HuH-7 (cell line): ENCODE data around the gene GALNT12.

Experiments
- DNase-seq: peaks from one replicate; pipeline ENCODE4 v3.0.0; 2011; ENCODE audit warnings: low spot score

GALNT12 gene

DNA sequence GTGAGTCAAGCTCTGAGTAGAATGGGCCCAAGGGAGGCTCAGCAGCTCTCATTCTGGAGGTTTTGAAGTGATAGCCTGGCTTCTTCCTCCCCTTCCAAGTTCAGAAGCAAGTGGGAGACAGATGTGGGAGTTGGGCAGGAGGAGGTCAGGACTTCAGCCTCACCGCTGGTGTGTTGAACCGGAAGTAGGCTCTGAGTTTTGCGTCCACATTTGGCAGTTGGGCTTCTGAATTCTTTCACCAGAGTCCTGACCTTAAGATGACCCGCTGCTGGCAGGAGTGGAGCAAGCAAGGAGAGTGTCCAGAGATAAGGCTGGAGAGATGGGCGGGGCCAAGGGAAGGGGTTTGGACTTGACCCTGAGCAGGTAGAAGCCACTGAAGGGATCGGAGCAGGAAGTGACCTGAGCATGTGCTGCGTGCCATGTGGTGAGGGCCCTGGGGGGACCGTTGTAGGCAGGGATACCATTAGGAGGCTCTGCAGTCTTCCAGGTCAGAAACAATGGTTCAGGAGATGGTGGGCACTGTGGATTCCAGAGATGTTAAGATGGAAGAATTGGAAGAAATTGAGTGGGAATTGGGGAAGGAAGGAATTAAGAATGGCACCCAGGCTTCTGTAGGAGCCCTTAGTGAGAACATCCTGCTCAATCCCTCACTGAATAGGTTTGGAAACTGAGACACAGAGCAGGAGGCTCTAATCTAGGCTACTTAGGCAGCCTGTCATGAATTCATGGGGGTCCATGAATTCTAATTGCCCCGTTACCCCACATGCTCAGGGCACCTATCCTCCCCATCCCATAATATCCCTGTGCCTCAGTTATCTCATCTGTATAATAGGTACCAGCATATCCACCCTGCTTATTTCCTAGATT lies 25.9 kb downstream of the GALNT12 start:
- DNase-seq = no peak

DNA sequence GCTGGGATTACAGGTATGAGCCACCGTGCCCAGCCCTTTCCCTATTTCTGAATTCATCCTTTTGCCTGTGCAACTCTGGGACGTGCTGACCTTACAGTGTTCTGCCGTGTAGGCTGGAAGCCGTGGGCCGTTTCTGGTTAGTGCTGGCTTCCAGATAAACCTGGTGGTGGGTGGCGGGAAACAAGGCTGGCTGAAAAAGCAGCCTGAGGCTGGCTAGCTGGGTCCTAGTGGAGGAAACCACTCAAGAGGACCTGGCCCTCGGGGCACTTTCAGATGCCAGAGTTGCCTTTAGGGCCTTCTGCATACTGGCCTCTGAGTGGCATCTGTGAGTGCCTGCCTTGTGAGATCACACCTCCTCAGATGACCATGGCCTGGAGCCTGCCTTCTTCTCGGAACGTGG lies 26.9 kb downstream of the GALNT12 start:
- DNase-seq = no peak

DNA sequence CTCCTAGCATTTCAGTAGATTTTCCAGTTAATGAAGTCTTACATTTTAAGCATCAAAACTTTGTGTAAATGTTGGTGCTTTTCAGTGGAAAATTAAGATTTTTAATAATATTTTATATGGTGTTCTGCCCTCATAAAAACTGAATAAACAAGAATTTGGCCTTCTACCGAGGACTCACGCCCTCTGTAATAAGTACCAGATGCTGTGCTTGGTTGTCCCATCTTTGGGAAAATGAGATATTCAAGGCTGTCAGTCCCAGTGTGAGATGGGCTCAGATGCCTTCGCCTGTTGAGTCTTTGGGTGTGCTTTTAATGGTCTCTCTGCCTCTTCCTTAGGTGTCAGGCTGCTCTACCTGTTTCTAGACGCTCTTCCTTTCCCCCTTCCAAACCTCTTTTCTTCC lies 28.7 kb downstream of the GALNT12 start:
- DNase-seq = no peak

DNA sequence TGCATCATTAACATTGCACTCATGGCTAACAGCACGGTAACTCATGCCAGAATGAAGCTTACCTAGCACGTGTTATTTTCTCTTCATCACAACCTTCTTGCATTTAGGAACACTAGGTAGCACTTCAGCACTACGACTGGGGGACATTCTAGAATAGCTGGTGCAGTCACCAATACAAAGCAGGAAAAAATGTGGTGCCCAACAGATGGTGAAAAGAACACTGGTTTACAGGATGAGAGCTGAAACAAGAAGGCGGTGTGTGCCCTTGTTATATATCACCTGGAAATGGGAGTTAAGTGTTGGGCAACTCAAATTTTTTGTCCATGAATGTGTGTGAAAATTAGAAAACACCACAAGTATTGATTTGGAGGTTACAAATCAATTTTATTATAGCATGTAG lies 30.0 kb downstream of the GALNT12 start:
- DNase-seq = no peak

DNA sequence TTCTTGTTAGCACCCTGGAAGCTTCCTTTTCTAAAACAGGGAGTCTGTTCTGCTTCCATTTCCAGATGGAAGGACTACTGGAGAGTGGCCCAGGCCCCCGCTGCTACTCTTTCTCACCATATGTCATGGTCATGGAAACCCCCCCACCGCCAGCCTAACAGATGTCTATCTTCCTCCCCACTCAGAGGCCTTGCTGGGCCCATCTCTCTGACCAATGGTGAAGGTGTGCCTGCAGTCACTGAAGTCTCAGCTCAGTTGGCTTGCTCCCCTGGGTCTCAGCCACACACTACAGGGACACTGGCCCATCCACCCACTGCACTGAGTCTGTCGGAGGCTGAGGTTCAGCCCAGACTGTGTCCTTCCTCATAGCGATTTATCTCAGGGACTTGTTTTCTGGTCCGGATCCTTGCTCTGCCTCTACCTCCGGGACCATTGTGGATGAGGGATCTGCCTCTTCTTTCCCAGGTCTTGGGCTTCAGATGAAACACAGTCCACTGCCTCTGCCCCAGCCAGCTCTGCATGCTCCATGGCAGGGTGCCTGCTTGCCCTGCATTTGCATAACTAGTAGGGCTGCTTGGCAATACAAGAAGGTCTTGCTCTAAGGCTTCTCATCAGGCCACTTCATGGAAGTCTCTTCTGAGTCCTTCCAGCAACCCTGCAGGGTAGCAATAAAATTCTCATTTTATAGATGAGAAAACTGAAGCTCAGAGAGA lies 30.8 kb downstream of the GALNT12 start:
- DNase-seq = no peak

DNA sequence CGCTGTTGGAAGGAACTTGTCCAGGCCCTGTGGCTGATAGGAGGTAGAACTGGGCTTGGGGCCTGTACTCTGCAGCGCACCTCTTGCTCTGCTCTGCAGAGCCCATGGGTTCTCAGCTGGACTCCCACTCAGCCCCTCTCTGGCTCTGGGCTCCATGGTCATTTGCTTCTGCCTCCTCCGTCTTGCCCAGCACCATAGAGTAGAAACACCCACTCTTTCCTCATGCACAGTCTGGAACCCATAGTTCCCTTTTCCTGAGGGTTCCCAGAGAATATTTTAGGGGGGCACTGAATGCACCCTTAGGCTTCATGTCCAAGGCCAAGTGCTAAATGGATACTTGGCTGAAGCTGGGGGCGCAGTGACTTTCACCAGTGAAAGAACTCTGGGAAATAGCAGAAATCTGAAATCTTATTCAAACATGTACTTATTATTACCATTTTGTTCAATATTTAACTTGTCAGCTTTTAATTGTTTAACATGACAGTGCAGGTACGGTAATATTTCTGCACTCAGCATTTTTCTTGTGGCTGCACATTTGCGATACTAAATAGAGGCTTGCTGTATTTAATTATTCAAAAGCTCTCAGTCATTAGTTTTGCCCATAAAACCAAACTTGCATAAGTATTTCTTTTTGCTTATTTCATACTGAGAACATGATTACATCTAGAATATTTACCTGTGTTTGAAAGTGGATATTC lies 31.5 kb downstream of the GALNT12 start:
- no peak for DNase-seq

DNA sequence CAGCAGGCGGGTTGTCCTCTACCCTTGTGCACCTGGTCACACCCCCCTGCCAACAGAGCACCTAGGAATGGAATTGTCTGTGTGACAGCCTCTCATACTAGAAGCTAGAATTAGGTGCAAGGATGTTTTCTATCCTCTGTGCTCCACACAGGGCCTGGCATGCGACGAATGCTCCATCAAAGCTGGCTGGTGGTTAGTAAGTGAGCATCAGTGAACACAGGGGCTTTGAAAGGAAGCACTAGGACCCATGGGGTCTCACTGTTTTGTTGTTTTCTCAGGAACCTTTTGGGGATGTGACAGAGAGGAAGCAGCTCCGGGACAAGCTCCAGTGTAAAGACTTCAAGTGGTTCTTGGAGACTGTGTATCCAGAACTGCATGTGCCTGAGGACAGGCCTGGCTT lies 32.3 kb downstream of the GALNT12 start:
- no peak for DNase-seq

DNA sequence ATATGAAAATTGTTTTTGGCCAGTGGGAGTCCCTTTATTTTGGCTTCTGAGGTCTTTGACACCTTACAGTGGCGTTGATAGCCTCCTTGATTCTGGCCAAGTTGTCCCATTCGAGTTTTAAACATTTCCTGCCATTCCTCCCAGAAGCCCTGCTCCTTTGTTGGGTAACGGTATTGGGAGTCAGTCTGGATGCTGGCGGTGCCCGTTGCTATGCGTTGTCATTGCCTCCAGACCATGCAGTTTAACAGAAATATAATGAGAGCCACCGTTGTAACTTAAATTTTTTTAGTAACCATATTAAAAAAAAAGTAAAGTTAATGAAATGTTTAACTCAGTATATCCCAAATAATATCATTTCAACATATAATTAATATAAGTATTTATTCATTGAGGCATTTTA lies 35.0 kb downstream of the GALNT12 start:
- DNase-seq = no peak

DNA sequence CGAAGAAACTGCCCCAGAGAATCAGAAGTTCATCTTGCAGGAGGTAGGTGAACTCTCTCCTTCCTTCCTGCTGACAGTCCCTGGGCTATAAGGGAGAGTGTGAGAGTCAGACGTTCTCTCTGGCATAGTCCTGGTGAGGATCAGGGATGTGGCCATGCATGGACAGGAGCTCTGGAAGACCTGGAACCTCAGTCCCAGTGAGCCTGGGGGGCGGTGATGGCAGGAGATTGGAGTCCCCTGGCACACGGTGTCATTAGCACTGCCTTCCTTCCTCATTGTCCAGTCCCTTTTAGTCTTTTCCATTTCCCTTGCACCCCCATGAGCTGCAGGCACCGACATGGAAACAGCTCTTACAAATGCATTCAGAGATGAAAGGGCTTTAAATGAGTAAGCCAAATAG lies 38.6 kb downstream of the GALNT12 start:
- DNase-seq = no peak

DNA sequence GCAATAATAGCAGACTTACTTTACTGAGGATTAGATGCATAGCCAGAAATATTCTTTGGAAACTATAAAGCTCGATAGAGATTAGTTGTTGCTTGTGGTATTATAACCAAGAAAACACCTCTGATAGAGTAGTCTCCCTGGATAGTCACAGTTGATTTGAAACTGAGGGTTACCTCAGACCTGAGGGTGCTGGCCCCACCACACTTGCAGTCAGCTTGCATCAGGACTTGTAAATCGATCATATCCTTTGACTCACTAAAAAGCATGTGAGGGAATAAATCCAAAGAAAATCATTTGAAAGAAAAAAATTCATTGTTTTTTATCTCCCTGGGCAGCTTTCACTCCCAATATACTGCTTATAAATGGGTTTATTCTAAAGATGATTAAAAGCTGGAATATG lies 39.4 kb downstream of the GALNT12 start:
- DNase-seq = no peak

DNA sequence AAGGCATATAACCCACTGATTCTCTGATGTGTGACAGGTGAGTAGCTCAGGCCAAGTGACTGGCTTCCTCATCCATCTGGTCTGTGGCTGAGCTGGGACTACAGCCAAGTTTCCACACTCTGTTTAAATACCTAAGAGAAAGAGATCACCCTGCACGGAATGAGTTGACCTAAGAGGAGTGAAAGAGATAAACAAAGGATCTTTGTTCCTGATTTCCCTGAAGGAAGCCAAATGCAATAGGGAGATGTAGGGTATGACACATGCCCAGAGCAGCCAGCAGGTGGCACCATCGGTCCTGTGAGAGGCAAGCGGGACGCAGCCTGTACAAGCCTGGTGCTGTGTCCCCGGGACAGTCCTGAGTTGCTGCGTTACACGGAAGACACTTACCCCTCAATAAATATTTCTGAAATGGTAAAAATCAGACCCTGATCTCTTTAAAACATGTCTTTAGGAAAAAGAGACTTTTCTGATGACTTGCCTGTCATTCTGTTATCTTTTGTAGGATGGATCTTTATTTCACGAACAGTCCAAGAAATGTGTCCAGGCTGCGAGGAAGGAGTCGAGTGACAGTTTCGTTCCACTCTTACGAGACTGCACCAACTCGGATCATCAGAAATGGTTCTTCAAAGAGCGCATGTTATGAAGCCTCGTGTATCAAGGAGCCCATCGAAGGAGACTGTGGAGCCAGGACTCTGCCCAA lies 41.1 kb downstream of the GALNT12 start:
- peak; percentile 79 for DNase-seq

DNA sequence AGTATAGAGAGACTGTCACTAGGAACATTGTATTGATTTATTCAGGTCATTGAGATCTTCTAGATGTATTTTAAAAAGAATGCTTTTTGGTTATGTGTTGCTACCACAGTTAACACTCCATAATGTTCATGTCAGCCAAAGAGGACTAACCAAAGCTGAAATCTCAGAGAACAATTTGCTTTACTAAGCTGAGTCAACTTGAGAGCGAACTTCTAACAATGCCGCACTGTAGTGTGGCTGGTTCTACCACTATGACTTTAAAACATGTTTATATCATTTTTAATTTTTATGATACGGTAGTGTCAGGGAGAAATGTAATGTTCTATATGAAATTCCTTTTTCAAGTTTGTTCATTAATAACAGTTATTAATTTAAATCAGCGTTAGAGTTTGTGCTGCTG lies 42.1 kb downstream of the GALNT12 start:
- no peak for DNase-seq

DNA sequence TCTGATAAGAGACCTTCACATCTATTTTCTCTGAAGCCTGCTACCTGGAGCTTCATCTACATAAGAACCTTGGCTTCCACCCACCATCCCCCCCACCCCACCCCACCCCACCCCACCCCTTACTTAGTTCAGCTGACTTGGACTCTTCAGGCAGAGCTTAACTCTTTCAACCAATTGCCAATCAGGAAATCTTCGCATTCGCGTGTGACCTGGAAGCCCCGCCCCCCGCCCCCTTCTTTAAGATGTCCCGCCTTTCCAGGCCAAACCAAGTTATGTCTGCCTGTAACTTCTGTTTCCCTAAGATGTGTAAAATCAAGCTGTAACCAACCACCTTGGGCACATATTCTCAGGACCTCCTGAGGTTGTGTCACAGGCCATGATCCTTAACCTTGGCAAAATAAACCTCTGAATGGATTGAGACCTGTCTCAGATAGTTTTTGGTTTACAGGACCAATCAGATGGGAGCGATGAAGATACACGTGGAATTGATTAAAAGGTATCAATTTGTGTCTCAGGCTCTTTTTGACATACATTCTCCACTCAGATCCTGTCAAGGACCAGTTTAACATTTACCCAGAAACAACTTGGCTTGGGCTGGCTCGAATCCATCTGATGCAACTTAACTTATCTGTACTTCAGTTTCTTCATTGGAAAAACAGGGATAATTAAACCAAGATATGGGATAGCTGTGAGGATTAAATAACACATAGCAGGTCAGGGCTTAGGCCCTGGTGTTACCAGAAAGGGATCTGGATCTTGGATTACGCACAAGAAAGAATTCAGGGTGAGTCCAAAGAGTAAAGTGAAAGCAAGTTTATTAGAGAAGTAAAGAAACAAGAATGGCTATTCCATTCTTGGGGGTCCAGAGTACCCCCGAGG lies 43.6 kb downstream of the GALNT12 start:
- no peak for DNase-seq

DNA sequence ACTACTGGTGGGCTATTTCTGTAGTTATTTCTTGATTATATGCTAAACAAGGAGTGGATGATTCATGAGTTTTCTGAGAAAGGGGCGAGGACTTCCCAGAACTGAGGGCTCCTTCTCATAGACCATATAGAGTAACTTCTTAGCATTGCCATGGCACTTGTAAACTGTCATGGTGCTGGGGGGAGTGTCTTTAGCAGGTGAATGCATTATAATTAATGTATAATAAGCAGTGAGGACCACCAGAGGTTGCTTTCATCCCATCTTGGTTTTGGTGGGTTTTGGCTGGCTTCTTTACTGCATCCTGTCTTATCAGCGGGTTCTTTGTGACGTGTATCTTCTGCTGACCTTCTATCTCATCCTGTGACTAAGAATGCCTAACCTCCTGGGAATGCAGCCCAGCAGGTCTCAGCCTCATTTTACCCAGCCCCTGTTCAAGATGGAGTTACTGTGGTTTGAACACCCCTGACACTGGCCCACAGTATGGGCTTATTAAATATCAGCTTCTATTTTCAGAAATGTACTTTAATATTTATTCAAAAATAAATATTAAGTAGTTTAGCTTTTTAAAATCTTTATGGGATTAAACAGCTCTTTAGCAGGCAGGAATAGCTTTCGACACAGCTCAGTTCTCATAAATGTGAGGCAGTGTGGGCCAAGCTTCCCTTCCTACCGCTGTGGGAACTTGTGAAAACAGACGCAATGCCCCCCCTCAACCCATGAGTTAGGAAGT lies 44.4 kb downstream of the GALNT12 start:
- DNase-seq = no peak

DNA sequence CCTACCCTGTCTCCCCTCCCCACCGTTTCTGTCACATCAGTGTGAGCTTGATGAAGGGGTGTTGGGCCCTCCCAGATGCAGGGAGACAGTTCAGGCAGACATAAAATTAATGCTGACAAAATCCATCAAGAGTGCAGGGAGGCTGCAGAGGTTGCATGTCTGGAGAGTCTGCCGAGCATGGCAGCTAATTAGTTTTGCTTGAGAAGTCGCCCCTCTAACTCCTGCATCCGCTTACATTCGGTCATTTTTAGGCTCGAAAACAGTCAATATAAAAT lies 44.9 kb downstream of the GALNT12 start:
- DNase-seq = no peak

DNA sequence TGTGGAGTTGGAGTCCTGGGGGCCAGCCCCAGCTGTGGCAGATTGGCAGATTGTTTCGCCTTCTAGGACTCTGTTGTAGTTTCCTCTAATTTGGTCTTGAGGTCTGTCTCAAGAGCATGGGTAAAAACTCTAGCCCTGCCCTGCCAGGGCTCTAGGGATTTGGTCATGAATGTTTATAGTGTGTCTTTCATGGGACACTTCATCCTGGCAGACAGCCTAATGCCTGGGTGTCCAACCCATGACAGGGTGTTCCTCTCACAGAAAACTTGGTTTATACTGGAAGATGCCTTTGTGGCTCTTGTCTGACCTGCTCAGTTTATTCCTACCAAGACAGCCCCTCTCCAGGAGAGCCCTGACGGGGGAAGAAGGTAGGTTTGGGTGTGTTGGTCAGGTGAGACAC lies 45.5 kb downstream of the GALNT12 start:
- DNase-seq = no peak

DNA sequence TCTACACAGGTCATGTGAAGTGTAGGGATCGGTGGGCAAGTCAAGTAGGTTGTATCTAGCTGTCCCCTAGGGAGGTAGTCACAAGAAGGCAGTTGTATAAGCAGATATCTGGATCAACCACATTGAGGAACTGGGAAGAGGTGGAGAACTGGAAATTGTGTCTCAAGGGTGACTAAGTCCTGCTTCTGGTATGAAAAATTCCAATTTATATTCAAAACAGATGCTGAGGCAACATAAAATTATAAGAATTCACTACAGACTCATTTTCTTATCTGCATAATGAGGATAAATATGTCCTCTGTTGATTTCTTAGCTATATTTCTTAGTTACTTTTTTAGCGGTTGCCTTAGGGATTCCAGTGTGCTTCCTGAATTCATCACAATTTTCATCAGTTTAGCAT lies 46.8 kb downstream of the GALNT12 start:
- no peak for DNase-seq

DNA sequence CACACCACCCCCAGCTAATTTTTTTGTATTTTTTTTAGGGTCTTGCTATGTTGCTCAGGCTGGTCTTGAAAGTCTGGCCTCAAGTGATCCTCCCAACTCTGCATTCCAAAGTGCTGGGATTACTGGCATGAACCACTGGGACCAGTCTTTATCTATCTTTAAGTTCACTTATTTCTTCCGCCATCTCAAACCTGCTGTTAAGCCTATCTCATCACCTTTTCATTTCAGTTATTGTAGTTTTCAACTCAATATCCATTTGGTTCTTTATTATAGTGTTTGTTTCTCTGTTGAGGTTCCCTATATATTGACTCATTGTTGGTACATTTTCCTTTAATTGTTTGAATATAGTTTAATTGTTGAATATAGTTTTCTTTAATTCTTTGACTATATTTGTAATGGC lies 48.1 kb downstream of the GALNT12 start:
- DNase-seq = no peak

DNA sequence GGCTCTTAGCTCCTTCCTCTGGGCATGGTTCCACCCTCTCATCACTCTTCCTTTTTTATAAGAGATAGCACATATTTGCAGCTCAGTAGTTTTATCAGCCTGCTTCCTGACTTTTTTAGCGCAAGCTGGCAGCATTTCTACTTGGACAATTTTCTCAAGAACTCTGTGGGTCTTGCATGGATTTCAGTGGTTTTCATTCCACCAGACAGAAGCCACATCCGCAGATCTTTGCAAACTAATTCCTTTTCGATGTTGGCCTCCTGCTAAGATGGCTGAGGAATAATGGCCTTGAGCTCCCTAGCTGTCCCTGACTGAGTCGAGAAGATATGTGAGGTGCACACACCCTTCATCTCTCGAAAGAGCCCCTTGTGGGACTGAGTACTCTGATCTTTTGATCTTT lies 49.5 kb downstream of the GALNT12 start:
- no peak for DNase-seq

DNA sequence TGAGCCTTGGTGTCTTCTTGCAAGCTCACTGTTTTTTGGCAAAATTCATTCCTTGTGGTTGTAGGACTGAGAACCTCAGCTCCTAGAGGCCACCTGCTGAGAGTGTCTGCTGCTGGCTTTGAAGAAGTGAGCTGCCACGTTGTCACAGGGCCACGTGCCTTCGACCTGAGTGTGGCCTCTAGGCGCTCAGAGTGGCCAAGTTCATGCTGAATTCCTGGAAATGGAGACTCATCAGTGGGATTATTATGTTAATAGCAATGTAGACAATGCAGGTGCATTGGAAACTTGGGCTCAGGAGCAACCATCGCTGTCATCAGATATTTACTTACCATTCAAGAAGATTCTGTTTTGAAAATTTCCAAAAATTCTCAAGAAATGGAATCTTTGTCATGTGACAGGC lies 52.5 kb downstream of the GALNT12 start:
- no peak for DNase-seq

DNA sequence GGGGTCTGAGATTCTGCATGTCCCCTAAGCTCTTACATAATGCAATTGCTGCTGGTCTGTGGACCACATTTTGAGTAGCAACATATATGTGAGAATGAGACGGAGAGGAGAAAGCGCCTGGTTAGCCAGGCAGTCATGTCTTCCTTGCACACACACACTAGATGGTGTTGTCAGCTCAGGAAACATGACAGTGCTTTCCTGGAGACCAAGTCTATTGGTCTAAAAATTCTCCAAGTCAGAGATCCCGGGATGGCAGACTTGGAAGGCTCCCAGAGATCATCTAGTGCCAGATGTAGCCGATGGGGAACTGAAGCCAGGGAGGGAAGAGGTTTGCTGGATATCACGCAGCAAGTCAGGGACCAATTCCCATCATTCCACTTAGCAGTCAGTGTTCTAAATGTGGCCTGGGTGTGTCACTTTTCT lies 53.4 kb downstream of the GALNT12 start:
- DNase-seq = no peak
